OCI-LY7 (cell line): ENCODE measurements around the gene ASCC1. TPM values are rescaled to one million over a fixed set of nuclear protein-coding genes. Genes with fewer than 3 reads are reported as not detected.

Source experiments
- BruUV-seq: library from RNA; stranded (reverse); fragments of 400-500 nt; replicated peaks from 2 replicates; lab custom pipeline; 2021; lab: Mats Ljungman, UMichigan
- CTCF ChIA-PET: fragments of 300-600 bp; sonication (Branson Sonifier 250); formaldehyde crosslinking; loops from one replicate; lab custom pipeline; 2022; ENCODE audit warnings: antibody characterized with exemption; ENCODE audit not compliant: unreplicated experiment; lab: Charles Lee
- POLR2A ChIA-PET: fragments of 300-600 bp; sonication (Branson Sonifier 250); formaldehyde crosslinking; loops from one replicate; lab custom pipeline; 2022; ENCODE audit warnings: antibody characterized with exemption; lab: Charles Lee
- DNase-seq: peaks from one replicate; pipeline ENCODE4 v3.0.0-alpha.2; 2015; ENCODE audit warnings: low spot score
- H2AFZ ChIP-seq: fragments of 200-600 bp; sonication (generic), shearing (Covaris generic); 2 replicates; pipeline ENCODE4 v1.6.1; 2014; ENCODE audit warnings: mild to moderate bottlenecking, antibody characterized with exemption, low read length, moderate library complexity
- H3K27ac ChIP-seq: fragments of 200-600 bp; sonication (generic); 2 replicates; pipeline ENCODE4 v1.5.1; 2014; ENCODE audit warnings: mixed run types, low read depth, mild to moderate bottlenecking, moderate library complexity, low read length, inconsistent platforms; ENCODE audit not compliant: poor library complexity, severe bottlenecking
- H3K36me3 ChIP-seq: fragments of 200-600 bp; sonication (generic); 2 replicates; pipeline ENCODE4 v1.6.1; 2014; ENCODE audit warnings: mild to moderate bottlenecking, antibody characterized with exemption, low read length, moderate library complexity, mixed read lengths; ENCODE audit not compliant: insufficient read depth
- H3K4me1 ChIP-seq: fragments of 200-600 bp; sonication (generic); 2 replicates; pipeline ENCODE4 v1.5.1; 2014; ENCODE audit warnings: mild to moderate bottlenecking, low read length; ENCODE audit not compliant: insufficient read depth, poor library complexity, severe bottlenecking
- H3K4me2 ChIP-seq: fragments of 200-600 bp; sonication (generic); 2 replicates; pipeline ENCODE4 v1.6.1; 2014; ENCODE audit warnings: mild to moderate bottlenecking, low read length
- H3K4me3 ChIP-seq: fragments of 200-600 bp; sonication (generic); 2 replicates; pipeline ENCODE4 v1.5.1; 2014; ENCODE audit warnings: mild to moderate bottlenecking, low read depth, low read length; ENCODE audit not compliant: poor library complexity, severe bottlenecking
- H3K79me2 ChIP-seq: fragments of 200-600 bp; sonication (generic); 2 replicates; pipeline ENCODE4 v1.6.1; 2016; ENCODE audit warnings: low read depth, mild to moderate bottlenecking, low read length, moderate library complexity, mixed read lengths; ENCODE audit not compliant: insufficient read depth
- H3K9me2 ChIP-seq: fragments of 200-600 bp; sonication (generic); 2 replicates; pipeline ENCODE4 v1.6.1; 2016; ENCODE audit warnings: mild to moderate bottlenecking, low read length, mixed read lengths; ENCODE audit not compliant: insufficient read depth
- H3K9me3 ChIP-seq: fragments of 200-600 bp; sonication (generic); 2 replicates; pipeline ENCODE4 v1.6.1; 2014; ENCODE audit warnings: mild to moderate bottlenecking, mixed run types, low read length, mixed read lengths
- H4K20me1 ChIP-seq: fragments of 200-600 bp; sonication (generic); 2 replicates; pipeline ENCODE4 v1.6.1; 2014; ENCODE audit warnings: mild to moderate bottlenecking, antibody characterized with exemption, low read length, moderate library complexity, mixed read lengths; ENCODE audit not compliant: insufficient read depth
- CTCF ChIP-seq: fragments of 200-600 bp; sonication (generic); conservative IDR thresholded peaks from 2 replicates; pipeline ENCODE4 v1.5.1; 2014; ENCODE audit warnings: mild to moderate bottlenecking, antibody characterized with exemption, low read length, moderate library complexity, mixed read lengths
- EZH2phosphoT487 ChIP-seq: fragments of 200-600 bp; sonication (generic); IDR thresholded peaks from 2 replicates; pipeline ENCODE4 v1.6.1; 2018; ENCODE audit warnings: low read depth, borderline replicate concordance, mild to moderate bottlenecking, mixed run types, antibody characterized with exemption, low read length, moderate library complexity, mixed read lengths
- intact Hi-C: fragments of 100-400 bp; cut with micrococcal nuclease; formaldehyde crosslinking; loops from one replicate; pipeline ENCODE4 v1.10.0; 2022; ENCODE audit not compliant: unreplicated experiment
- total RNA-seq, 2 experiments: library from RNA; depleted of rRNA in 1 of 2; stranded (reverse); fragments of >200 nt in 1 of 2; shearing (Covaris generic) in 1 of 2; gene quantifications; 2 replicates each; pipeline ENCODE4 v1.2.3, GENCODE V29; 2014 to 2022

The ASCC1 gene
- total RNA-seq, 2 experiments from 2014 or later: 27.1 to 59.9 TPM

- H3K9me2 ChIP-seq: no peaks in the 10 kb centered on the region
Measured at GRCh38 chr10:72073708-72074573, 142.1 kb downstream of the ASCC1 start.

GRCh38 chr10:72072639-72073038 is 143.4 kb downstream of the ASCC1 start:
- CTCF ChIA-PET: no interaction called here
- Histone ChIP-seq H2AFZ (no peak overlapping the region), H3K4me3 (no peak overlapping the region), H3K79me2 (no peaks in the 10 kb centered on the region), H3K9me2 (no peaks in the 10 kb centered on the region), H4K20me1 (no peaks in the 10 kb centered on the region), H3K4me1 (peaks cover 21% of the 10 kb centered on the region), H3K36me3 (no peaks in the 10 kb centered on the region), H3K4me2 (no peak overlapping the region), H3K27ac (no peak overlapping the region), H3K9me3 (no peaks in the 10 kb centered on the region)
- no peak for DNase-seq
- TF ChIP-seq CTCF: no peak
- no peak for TF ChIP-seq EZH2phosphoT487
- POLR2A ChIA-PET: no interaction called here
- BruUV-seq: no TSS peak
- intact Hi-C loops: no loop called here

More at GRCh38 chr10:72073708-72074573, 142.1 kb downstream of the ASCC1 start:
- peaks cover 24% of the 10 kb centered on the region for H3K4me1 ChIP-seq
- H3K36me3 ChIP-seq: no peaks in the 10 kb centered on the region
- no peak for DNase-seq
- no peak overlapping the region for H2AFZ ChIP-seq
- TF ChIP-seq EZH2phosphoT487 (no peak), CTCF (no peak)
- no peaks in the 10 kb centered on the region for H3K9me3 ChIP-seq
- ChIA-PET CTCF (no interaction called here), POLR2A (no interaction called here)
- no peaks in the 10 kb centered on the region for H4K20me1 ChIP-seq
- no peak overlapping the region for H3K27ac ChIP-seq
- H3K4me2 ChIP-seq: no peak overlapping the region
- intact Hi-C loops: no loop called here
- H3K4me3 ChIP-seq: no peak overlapping the region
- no TSS peak for BruUV-seq
- no peaks in the 10 kb centered on the region for H3K79me2 ChIP-seq

GRCh38 chr10:72072046-72072445 is 144.0 kb downstream of the ASCC1 start:
- ChIA-PET CTCF (no interaction called here), POLR2A (no interaction called here)
- no peak overlapping the region for H3K4me2 ChIP-seq
- no peaks in the 10 kb centered on the region for H3K9me2 ChIP-seq
- no peak for DNase-seq
- no peaks in the 10 kb centered on the region for H3K79me2 ChIP-seq
- H3K4me1 ChIP-seq: peaks cover 21% of the 10 kb centered on the region
- no peak overlapping the region for H2AFZ ChIP-seq
- no peaks in the 10 kb centered on the region for H4K20me1 ChIP-seq
- TF ChIP-seq EZH2phosphoT487 (no peak), CTCF (no peak)
- intact Hi-C loops: no loop called here
- H3K9me3 ChIP-seq: no peaks in the 10 kb centered on the region
- no peaks in the 10 kb centered on the region for H3K36me3 ChIP-seq
- no TSS peak for BruUV-seq
- H3K4me3 ChIP-seq: no peak overlapping the region
- no peak overlapping the region for H3K27ac ChIP-seq
